ENCODE measurements around the gene TSC22D4.

TSC22D4 gene

GRCh38 chr7:100426516-100426915, 52.5 kb downstream of the TSC22D4 start:
- Histone ChIP-seq H3K4me1 (ENCODE audit: control insufficient read depth, insufficient read depth, low read length) (peaks cover 17% of the 10 kb centered on the region), H3K27me3 (ENCODE audit: control insufficient read depth, insufficient read depth, low read length) (no peaks in the 10 kb centered on the region), H3K36me3 (ENCODE audit: control insufficient read depth, insufficient read depth, low read length) (no peaks in the 10 kb centered on the region), H3K9ac (ENCODE audit: low read length) (no peak overlapping the region), H3K9me3 (ENCODE audit: control insufficient read depth, low read length) (no peaks in the 10 kb centered on the region), H3K4me3 (ENCODE audit: low read length) (no peak overlapping the region)

- Histone ChIP-seq H3K4me1 (ENCODE audit: control insufficient read depth, insufficient read depth, low read length) (peaks cover 6% of the 10 kb centered on the region), H3K27me3 (ENCODE audit: control insufficient read depth, insufficient read depth, low read length) (no peaks in the 10 kb centered on the region), H3K4me3 (ENCODE audit: low read length) (no peak overlapping the region), H3K9me3 (ENCODE audit: control insufficient read depth, low read length) (no peaks in the 10 kb centered on the region), H3K36me3 (ENCODE audit: control insufficient read depth, insufficient read depth, low read length) (no peaks in the 10 kb centered on the region), H3K9ac (ENCODE audit: low read length) (no peak overlapping the region)
Observed at GRCh38 chr7:100425347-100425746, 53.7 kb downstream of the TSC22D4 start.

GRCh38 chr7:100423315-100423714, 55.7 kb downstream of the TSC22D4 start:
- no peak overlapping the region for H3K4me3 ChIP-seq (ENCODE audit: low read length)
- no peaks in the 10 kb centered on the region for H3K36me3 ChIP-seq (ENCODE audit: control insufficient read depth, insufficient read depth, low read length)
- H3K27me3 ChIP-seq (ENCODE audit: control insufficient read depth, insufficient read depth, low read length): no peaks in the 10 kb centered on the region
- H3K4me1 ChIP-seq (ENCODE audit: control insufficient read depth, insufficient read depth, low read length): peaks cover 6% of the 10 kb centered on the region
- no peak overlapping the region for H3K9ac ChIP-seq (ENCODE audit: low read length)
- no peaks in the 10 kb centered on the region for H3K9me3 ChIP-seq (ENCODE audit: control insufficient read depth, low read length)

- Histone ChIP-seq H3K9ac (ENCODE audit: low read length) (no peak overlapping the region), H3K27me3 (ENCODE audit: control insufficient read depth, insufficient read depth, low read length) (no peaks in the 10 kb centered on the region), H3K36me3 (ENCODE audit: control insufficient read depth, insufficient read depth, low read length) (no peaks in the 10 kb centered on the region), H3K4me3 (ENCODE audit: low read length) (no peak overlapping the region), H3K9me3 (ENCODE audit: control insufficient read depth, low read length) (no peaks in the 10 kb centered on the region), H3K4me1 (ENCODE audit: control insufficient read depth, insufficient read depth, low read length) (no peaks in the 10 kb centered on the region)
Observed at GRCh38 chr7:100419660-100420226, 59.3 kb downstream of the TSC22D4 start.

- Histone ChIP-seq H3K27me3 (ENCODE audit: control insufficient read depth, insufficient read depth, low read length) (no peaks in the 10 kb centered on the region), H3K9me3 (ENCODE audit: control insufficient read depth, low read length) (no peaks in the 10 kb centered on the region), H3K9ac (ENCODE audit: low read length) (no peak overlapping the region)
Observed at GRCh38 chr7:100418930-100419659, 59.9 kb downstream of the TSC22D4 start.

More at GRCh38 chr7:100418930-100419659, 59.9 kb downstream of the TSC22D4 start:
- H3K4me1 ChIP-seq (ENCODE audit: control insufficient read depth, insufficient read depth, low read length): no peaks in the 10 kb centered on the region
- no peaks in the 10 kb centered on the region for H3K36me3 ChIP-seq (ENCODE audit: control insufficient read depth, insufficient read depth, low read length)
- H3K4me3 ChIP-seq (ENCODE audit: low read length): no peak overlapping the region

All from mucosa of stomach (tissue), 1 donor.